Esophagus muscularis mucosa (tissue), 3 donors: ENCODE results near the gene CD2AP.

Source experiments
- POLR2A ChIP-seq: fragments of 450-650 bp; IDR thresholded peaks from one replicate; pipeline ENCODE4 v1.6.1; 2017; ENCODE audit warnings: antibody characterized with exemption, moderate library complexity, mild to moderate bottlenecking, low read depth
- TF ChIP-seq, protein P1 (sequence below), 3 experiments: fragments of 200-600 bp in 2 of 3; fragments of 450-650 bp in 1 of 3; sonication (generic) in 2 of 3; IDR thresholded peaks; one replicate each; pipeline ENCODE4 v1.5.1; 2017 to 2019; ENCODE audit warnings: antibody characterized with exemption in 3 of 3, mild to moderate bottlenecking in 2 of 3, moderate library complexity in 1 of 3

DNA sequence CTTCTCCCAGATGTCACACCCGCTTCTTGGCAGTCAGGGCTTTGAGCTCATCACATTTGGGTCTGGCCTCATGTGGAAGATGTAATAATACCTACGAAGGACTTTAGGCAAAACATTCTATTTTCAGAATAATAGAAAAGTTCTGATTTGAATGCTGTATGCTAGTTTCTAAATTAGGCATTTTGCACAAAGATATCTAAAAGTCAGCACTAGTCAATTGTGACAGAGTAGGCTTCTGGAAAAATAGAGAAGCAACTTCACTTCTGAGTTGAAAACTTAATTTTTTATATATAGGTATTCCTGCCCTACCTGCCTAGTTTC is 38.3 kb upstream of the CD2AP start:
- TF ChIP-seq, protein P1, sequence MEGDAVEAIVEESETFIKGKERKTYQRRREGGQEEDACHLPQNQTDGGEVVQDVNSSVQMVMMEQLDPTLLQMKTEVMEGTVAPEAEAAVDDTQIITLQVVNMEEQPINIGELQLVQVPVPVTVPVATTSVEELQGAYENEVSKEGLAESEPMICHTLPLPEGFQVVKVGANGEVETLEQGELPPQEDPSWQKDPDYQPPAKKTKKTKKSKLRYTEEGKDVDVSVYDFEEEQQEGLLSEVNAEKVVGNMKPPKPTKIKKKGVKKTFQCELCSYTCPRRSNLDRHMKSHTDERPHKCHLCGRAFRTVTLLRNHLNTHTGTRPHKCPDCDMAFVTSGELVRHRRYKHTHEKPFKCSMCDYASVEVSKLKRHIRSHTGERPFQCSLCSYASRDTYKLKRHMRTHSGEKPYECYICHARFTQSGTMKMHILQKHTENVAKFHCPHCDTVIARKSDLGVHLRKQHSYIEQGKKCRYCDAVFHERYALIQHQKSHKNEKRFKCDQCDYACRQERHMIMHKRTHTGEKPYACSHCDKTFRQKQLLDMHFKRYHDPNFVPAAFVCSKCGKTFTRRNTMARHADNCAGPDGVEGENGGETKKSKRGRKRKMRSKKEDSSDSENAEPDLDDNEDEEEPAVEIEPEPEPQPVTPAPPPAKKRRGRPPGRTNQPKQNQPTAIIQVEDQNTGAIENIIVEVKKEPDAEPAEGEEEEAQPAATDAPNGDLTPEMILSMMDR (IDR thresholded peaks at IDR 0.05) = no peak
- no peak for TF ChIP-seq POLR2A
